GM19455 (cell line): ENCODE measurements around the gene FGF5.
A peak's percentile ranks its signal among the peaks of the same experiment; 100 is the strongest.

Experiments
- ATAC-seq: cut with Tn5 transposase; IDR thresholded peaks from one replicate; pipeline ENCODE4 v1.9.1; 2021; ENCODE audit not compliant: unreplicated experiment

The FGF5 gene

DNA sequence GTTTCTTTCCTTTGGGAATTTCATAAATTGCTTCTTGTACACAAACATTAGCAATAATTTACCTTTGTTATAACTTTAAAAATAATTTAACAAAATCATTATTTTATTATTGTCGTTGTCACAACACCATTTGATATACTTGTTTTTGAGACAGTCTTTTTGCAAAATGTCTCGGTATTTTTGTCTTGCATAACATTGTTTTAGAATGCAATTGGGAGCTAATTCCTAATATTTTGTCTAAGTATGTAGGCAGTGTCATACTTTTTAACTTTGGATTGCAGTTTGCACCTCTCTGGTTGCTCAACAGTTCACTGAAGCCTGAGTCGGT is 68.7 kb downstream of the FGF5 start:
- ATAC-seq = no peak

DNA sequence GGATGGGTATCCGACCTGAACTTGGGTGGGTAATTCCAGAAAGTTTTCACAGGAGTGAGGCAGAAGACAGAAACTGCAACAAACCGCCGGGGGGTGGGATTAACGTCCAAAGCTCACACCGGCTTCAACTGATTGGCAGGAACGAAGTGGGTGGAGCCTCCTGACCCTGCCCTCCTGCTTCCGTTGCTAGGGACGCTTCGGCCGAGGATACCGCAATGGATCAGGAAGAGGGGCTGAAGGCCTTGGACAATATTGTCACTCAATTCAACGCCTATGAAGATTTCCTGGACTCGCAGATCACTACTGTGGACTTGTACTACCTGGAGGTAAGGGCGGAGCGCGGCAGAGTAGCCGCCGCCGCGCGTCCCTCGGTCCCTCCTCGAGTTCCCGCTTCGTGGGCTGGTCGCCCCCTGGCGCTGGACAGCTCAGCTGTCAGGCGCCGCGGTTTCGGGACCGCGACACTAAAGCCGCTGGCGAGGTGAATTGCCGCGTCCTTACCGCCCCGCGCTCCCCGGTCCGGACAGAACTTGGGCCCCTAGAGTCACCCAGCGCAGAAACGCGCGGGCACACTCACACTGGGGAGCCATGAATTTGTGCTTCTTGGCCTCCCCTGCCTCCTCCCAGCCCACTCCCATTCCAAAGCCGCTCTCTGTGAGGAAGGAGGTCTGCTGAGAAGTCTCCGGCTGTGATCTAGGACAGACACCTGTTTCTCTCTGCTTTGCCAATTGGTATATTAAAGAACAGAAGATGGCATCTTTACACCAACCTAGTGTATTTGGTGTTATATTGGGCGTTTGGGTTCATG is 69.3 kb downstream of the FGF5 start, which contains the start of gene CFAP299:
Gene CFAP299, plus strand, starts transcription at position 177 of the 805 bp plus-strand sequence.
- ATAC-seq = peak; percentile 98

DNA sequence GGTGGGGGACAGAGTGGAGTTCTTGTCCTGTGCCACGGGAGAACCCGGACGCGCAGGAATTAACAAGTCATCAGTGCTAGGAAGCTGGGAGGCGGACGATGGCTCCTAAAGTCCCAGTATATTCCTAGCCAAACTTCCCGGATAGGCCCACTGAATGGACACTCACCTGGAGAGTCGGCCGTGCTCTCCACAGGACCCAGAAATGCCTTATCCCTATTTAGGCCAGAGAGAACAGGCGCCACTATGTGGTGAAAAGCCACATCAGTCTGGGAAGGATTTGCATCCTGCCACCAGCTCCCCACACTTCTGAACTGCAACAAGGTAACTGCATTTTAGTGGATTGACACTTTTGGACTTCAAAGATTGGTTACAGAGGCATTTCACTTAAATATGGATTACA is 70.1 kb downstream of the FGF5 start:
- ATAC-seq = no peak

DNA sequence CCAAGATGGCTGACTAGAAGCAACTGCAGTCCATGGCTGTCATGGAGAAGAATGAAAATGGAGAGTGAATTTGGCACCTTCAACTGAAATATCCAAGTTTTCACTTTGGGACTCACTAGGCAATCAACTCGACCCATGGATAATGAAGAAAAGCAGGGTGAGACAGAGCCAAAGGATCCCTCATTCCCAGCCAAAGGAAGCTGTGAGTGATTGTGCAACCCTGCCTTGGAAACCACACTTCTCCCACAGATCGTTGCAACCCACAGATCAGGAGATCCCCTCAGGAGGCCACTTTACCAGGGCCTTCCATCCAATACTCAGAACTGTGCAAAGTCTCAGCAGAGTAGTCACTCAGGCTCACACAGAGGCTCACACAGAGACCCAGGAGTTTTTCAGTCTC is 73.6 kb downstream of the FGF5 start:
- no peak for ATAC-seq
